ENCODE measurements around the gene ARHGDIA. TPM values are rescaled to one million over a fixed set of nuclear protein-coding genes. Genes with fewer than 3 reads are reported as not detected.

The ARHGDIA gene
- total RNA-seq, 1 donor from 2014 or later, result 135 TPM

DNA sequence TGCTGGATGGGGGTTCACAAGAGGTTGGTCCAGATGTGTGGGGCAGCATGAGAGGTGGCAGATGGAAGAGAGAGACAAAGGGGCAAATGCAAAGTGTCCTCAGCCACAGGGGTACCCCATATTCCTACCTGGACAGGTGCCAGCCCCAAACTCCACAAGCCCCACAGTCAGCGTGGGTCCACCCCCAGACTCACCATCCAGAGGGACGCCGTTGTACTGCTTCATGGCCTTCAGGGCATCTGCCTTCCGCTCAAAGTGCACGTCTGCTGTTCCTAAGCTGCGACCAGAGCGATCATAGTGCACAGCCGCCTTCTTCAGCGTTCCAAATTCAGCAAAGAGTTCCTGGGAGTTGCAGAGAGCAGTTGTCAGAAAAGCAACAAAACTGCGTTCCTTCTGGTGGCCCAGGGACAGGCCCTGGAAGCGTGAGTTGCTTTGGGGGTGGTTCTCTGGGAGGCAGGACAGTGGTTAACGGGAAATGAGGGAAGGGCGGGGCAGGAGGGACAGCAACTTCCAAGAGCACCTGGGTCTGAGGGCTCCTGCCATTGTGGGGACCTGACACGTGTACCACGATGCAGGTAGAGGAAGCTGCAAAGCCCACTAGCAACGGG, 18.0 kb upstream of the ARHGDIA start:
- DNase-seq (ENCODE audit: low read depth, low spot score), result no peak

GRCh38 chr17:81888105-81888987, 17.2 kb upstream of the ARHGDIA start:
- no peak for DNase-seq (ENCODE audit: low read depth, low spot score)

DNA sequence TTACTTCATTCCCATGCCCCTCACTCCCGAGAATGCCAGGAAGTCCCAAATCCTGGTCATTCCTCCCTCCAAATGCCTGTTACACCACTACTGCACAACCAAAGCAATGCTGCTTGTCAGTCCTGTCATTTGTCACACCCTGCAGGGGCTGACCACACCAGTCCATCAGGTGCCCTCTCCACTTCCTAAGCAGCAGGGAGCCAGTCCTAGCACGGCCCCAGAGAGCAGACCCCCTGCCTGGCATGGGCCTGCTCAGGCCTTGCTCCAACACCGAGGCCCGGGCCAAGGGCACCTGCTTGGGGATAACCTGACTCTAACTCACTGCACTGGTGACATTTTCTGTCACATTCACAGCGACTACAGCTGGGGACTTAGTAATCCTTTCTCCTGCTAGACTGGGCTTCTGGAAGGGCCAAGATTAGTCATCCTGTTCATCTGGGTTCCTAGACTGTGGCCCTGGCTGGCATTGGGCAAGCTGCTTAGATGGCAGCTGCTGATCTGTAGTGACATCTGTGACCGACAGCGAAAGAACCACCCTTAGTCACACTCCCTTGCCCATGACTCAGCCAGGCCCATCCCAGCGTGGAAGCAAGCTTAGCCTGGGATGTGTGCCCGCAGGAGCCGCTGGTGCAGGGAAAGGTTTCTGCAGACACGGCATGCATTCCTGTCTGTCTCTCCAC, 14.9 kb upstream of the ARHGDIA start:
- DNase-seq (ENCODE audit: low read depth, low spot score), result no peak

- no peak for DNase-seq (ENCODE audit: low read depth, low spot score)
Measured at GRCh38 chr17:81885454-81885853, 14.3 kb upstream of the ARHGDIA start.

DNA sequence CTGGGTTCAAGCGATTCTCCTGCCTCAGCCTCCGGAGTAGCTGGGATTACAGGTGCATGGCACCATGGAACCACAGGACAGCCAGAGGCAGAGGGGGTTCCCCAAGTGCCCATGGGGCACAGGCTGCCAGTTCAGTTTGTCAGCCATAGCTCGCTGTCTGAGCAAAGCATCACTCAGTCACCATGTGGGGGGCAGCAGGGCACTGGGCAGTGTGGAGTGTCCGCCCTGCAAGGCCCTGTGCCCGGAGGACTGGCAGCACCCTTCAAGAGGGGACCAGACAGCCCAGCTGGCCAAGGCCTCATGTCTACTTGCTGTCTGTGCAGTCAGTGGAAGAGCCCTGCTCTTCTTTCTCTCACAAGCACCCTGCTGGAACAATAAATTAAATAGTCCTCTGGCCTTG, 13.8 kb upstream of the ARHGDIA start:
- no peak for DNase-seq (ENCODE audit: low read depth, low spot score)

- no peak for DNase-seq (ENCODE audit: low read depth, low spot score)
Measured at GRCh38 chr17:81884520-81884919, 13.4 kb upstream of the ARHGDIA start.

DNA sequence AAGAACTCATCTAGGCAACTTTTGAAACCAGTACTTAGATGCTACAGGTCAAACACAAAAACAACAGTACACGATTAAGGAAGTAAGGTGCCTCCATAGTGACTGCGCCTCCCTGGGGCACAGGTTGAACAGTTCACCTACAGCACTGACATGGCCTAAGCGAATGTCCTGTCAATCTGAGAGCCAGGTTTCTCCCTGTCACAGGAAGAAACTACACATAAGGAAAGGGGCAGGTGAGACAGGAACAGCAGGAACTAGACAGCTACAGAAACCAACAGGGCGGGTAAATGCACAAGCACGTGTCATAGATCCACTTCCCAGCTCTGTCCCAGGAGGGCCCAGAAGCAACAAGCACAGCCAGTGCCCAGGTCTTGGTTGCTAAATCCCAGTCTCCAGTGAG, 8.0 kb upstream of the ARHGDIA start:
- DNase-seq (ENCODE audit: low read depth, low spot score), result no peak

DNA sequence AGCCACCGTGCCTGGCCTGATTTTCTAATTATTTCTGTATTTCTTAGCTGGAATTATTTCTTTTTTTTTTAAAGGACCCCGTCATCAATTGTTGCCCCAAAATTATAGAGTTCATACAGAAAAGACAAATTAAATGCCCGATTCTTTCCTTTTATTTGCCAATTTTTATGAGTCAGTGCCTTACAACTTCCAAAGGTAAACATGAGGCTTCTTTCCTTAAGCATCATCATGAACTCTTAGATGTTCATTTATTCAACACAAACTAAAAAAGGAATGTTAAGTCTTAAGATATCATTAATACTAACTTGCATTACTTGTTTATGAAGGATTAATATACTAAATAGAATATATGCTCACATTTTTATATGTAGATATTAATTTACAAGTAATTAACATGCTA, 7.2 kb upstream of the ARHGDIA start:
- DNase-seq (ENCODE audit: low read depth, low spot score), result no peak

DNA sequence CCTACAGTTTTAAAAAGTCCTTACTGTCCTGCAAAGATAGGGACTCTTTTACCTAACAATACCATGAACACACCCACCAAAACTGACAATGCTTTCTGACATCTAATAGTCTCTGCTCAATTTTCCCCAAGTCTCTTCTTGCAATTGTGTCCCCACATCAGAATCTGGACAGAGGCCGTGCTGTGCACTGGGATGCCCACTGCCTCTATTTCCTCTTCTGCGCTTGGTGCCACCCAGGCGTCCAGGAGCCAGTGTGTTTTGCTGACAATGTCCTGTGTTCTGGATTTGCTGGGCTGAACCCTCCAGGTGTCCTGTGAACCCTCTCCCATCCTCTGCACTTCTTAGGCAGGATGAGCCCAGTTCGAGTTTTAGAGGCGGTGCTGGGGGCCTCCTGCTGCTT, 6.4 kb upstream of the ARHGDIA start:
- DNase-seq (ENCODE audit: low read depth, low spot score), result no peak

- DNase-seq (ENCODE audit: low read depth, low spot score), result no peak
Measured at GRCh38 chr17:81871387-81872230, 472 bp upstream of the ARHGDIA start.

DNA sequence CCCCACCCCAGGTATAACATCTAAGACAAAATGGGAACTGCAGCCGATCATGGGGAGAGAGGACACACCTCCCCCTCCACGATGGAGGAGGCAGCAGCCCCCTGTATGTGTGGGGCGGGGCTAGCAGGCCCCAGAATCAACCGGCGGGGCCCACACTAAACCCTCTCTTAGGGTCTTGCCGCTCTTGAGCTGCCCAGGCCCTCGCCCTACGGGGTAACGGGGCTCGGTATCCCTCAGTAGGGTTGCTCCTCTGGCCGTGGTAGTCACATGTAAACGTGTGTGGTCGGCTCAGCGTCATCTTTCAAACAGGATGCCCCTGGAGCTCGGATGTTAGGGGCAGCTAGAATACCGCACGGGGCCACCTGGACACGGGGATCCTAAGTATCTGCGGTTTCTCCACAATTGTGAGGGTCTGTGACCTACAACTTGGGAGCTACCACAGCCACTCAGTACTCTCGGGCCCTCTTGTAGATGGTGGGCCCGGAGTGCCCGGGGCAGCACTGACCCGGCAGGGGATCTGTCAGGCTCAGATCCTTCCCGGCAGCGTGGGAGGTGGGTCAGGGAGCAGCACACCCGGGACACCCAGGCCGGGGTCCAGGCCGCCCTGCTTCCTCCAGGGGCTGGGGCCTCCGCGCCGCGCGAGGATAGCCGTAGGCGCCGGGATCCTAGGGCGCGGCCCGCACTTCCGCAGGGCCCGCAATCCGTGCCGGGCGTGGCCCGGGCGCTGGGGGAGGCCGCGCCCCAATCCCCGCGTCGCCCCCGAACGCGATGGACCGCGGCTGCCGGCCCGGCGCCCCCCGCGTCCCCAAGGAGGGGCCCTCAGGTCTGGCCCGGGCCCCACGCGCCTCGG, 781 bp downstream of the ARHGDIA start:
- no peak for DNase-seq (ENCODE audit: low read depth, low spot score)

DNA sequence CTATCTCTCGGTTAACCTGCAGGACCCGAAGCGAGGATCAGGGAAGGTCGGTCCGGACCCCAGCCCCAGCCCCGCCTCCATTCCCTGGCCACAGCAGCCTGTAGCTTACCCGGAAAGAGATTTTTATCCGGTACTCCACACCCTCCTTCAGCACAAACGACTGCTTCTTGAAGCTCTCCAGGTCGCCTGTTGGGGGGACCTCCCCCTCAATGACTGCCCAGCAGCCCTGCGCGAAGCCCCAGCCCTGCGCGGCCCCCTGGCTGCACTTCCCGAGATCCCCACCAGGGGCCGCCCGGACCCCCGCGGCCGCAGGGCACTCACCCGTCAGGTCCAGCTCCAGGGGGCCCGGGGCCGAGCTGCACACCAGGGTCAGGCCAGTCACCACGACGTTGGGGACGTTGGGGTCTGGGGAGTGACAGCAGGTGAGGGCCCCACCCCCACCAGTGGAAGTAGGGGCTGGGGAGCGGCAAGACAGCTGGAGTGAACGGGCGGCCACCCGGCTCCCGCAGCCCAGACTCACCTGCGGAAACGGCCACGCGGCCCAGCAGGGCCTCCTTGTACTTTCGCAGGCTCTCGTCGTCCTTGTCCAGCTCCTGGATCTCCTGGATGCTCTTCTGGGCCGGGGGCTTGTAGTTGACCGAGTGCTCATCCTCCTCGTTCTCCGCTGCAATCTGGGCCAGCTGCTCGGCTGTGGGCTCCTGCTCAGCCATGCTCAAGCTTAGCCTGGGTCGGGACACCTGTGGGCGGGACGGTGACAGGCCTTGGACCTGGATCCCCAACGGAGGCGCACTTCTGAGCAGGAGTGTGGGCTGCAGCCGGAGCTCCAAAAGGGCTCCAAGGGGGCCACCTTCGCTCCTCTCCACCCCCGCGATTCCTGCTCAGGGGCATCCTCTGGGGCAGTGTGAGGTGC, 1.7 kb downstream of the ARHGDIA start:
- no peak for DNase-seq (ENCODE audit: low read depth, low spot score)

DNA sequence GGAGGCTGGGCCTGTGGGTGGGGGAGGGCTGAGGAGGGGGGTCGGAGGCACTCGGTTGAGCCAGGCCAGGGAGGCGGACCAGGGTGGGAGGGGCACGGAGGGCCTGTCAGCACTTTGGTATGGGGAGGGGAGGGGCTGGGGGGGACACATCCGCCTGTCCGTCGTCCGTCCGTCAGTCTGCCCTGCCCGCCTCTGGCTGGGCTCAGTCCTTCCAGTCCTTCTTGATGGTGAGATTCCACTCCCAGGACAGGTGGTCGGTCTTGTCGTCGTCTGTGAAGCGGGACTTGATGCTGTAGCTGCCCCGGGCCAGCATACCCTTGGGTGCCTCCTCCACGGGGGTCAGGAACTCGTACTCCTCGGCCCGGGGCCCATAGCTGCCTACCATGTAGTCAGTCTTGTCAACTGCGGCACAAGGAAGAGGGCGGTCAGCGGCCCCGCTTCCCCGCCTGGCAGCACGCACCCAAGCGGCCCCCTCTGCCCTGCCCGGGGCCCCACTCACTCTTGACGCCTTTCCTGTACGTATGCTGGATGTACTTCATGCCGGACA, 2.4 kb downstream of the ARHGDIA start:
- no peak for DNase-seq (ENCODE audit: low read depth, low spot score)

DNA sequence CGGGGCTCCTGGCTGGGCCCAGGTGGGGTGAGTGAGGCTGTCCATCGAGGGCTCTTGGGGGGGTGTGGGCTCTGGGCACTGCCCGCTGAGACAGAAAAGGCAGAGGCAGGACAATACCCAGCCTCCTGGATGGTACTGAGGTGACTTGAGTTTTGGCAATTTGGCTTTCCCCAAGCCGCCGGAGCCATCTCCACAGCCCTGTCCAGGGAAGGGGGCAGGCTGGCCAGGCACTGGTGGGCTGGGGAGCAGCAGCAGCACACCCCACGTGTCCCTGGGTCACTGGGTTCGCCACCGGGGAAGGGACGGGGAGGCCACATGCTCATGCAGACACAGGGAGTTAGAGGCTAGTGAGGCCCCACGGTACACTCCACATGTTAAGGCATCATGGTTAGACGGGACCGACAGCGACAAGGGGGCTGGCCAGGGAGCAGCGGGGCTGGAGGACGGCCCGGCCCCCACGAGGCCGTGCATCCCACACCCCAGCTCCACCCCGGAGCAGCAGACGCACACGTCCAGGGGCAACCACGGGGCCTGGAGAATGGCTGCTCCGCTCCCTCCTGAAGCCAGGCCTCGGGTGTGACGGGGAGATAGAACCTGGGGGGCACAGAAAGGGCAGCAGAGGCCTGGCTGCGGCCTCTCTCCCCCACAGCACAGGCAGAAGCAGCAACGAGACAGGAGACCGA, 3.0 kb downstream of the ARHGDIA start:
- no peak for DNase-seq (ENCODE audit: low read depth, low spot score)

DNA sequence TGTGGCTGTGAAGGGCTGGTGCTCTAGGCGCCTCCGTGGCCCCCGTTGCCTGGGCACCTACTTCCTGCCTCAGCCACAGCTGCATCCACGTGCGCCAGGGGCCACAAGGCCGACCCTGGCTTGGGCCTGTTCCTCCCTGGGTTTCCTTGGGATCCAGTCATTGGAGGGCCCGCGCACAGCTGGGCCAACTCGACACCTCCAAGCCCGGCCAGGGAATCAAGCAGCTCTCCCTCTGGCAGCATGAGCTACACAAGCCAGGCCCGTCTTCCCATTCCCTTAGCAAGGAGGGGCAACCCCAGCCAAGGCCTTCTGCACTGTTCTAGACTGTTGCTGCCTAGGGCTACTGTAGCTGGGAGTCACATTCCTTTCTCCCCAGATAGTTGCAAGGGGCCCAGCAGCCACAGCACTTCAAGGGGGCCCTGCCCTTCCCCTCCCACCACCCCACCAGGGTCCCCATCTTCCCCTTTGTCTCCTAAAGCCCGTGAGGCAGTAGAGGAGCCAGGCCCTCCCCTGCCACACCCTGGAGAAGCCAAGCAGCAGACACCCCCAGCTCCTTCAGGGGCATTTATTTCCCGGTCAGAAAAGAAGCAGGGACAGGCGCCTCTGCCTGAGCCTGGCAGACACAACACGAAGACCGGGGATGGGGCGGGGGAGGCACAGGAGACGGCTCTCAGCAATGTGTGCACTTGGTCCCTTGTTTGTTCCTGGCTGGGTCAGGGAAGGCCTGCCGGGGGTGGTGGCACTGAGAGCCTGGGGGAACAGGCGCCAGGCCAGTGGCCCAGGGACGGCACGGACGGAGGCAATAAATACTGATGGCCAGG, 3.8 kb downstream of the ARHGDIA start:
- no peak for DNase-seq (ENCODE audit: low read depth, low spot score)

GRCh38 chr17:81866440-81867169, 4.5 kb downstream of the ARHGDIA start:
- no peak for DNase-seq (ENCODE audit: low read depth, low spot score)
